ENCODE measurements around the gene FBXO17.
A peak's percentile ranks its signal among the peaks of the same experiment; 100 is the strongest.
"Not testable (repeated sequence)": the region's sequence is repeated elsewhere in the genome, so short reads cannot be mapped to it uniquely, and the experiment has no call there.

The FBXO17 gene

DNA sequence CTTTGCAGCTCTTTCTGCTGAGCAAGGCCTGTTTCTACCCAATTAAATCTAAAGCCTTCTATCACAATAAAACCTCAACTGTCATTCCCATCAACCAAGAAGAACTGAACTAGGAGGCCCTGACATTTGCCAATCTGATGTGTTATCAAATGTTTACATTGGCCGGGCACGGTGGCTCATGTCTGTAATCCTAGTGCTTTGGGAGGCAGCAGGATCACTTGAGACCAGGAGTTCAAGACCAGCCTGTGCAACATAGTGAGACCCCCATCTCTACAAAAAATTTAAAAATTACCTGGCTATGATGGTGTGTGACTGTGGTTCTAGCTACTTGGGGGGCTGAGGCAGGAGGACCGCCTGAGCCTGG is 2.8 kb upstream of the FBXO17 start:
- TF ChIP-seq, protein P1, sequence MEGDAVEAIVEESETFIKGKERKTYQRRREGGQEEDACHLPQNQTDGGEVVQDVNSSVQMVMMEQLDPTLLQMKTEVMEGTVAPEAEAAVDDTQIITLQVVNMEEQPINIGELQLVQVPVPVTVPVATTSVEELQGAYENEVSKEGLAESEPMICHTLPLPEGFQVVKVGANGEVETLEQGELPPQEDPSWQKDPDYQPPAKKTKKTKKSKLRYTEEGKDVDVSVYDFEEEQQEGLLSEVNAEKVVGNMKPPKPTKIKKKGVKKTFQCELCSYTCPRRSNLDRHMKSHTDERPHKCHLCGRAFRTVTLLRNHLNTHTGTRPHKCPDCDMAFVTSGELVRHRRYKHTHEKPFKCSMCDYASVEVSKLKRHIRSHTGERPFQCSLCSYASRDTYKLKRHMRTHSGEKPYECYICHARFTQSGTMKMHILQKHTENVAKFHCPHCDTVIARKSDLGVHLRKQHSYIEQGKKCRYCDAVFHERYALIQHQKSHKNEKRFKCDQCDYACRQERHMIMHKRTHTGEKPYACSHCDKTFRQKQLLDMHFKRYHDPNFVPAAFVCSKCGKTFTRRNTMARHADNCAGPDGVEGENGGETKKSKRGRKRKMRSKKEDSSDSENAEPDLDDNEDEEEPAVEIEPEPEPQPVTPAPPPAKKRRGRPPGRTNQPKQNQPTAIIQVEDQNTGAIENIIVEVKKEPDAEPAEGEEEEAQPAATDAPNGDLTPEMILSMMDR (IDR thresholded peaks at IDR 0.05; ENCODE audit: low read depth, low read length): no peak
- no peak overlapping the region for H3K4me3 ChIP-seq (ENCODE audit: low read depth, low read length)

DNA sequence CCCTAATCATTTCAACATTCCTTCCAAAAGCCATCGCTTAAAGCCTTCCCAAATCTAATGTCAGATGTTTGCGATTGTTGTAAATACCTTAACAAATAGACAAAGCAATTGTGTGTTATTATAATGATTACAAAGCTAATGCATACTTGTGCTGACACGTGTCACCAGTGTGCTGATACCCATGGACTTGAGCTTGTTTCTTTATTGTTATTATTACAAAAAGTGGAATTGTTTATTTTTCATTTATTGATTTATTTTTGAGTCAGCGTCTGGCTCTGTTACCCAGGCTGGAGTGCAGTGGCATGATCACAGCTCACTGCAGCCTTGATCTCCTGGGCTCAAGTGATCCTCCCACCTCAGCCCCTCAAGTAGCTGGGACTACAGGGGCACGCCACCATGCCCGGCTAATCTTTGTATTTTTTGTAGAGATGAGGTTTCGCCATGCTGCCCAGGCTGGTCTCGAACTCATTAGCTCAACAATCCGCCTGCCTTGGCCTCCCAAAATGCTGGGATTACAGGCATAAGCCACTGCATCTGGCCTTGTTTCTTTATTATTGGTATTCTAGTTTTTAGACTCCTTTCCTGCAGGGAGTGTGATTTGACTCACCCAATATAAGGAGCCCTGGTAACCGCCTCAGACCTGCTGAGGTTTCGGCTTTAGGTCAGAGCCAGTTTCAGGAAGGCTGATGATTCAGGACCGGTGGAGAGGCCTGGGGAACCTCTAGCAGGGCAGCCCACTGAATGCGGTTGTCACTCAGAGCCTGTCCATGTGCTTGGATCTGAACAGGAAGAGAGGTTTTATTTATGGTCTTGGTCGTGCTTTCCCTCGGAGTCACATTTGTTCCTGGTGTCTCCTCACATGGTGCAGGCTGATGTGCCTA is 2.1 kb upstream of the FBXO17 start:
- H3K4me3 ChIP-seq (ENCODE audit: low read depth, low read length): no peak overlapping the region
- TF ChIP-seq, protein P1 (IDR thresholded peaks at IDR 0.05; ENCODE audit: low read depth, low read length): no peak

DNA sequence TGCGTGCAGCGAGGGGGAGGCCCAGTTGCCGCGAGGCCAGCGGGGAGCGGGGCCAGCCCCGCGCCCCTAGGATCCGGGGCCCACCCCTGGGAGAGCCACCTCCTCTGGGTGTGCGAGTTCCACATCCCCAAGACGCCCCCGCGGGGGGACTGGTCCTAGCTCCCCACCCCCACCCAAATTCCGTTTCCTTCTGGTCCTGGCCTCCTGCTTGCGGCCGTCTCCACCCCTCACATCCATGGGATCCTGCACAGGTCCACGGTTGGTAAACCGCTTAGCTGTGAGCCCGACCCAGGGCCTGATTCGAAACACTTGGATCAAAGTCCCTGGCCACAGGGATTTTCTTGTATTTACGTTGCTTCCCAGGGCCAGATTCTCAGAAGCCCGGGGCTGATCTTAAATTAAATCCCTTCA is 324 bp upstream of the FBXO17 start:
- H3K4me3 ChIP-seq (ENCODE audit: low read depth, low read length): peak overlapping the region; percentile 72
- TF ChIP-seq, protein P1 (IDR thresholded peaks at IDR 0.05; ENCODE audit: low read depth, low read length): no peak

DNA sequence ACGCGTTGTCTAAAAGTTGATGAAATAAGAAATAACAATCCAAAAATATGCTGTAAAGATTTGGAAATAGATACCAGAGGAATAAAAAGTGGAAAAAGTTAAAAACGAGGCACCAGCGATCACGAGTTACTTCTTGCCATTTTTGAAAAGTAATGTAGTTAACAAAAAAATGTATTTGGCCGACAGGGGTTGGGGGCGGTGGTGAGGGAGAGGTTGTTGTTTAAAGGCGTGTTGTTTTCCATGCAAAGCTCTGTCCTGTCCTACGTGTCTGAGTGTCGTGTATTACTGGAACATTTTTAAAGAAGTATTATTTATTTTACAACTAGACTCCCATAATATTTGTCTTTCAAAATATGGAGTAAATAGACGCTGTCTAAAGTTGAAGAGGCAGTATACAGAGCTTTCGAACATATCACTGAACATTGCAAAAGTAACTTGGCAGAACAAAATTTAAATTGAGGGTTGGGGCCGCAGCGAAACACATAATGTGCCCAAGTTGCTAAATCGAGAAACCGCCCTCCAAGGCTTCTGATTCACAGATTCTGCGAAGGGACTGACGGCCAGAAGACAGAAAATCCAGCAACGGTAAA is 823 bp downstream of the FBXO17 start:
- H3K4me3 ChIP-seq (ENCODE audit: low read depth, low read length): peak overlapping the region; percentile 72
- TF ChIP-seq, protein P1 (IDR thresholded peaks at IDR 0.05; ENCODE audit: low read depth, low read length): no peak

DNA sequence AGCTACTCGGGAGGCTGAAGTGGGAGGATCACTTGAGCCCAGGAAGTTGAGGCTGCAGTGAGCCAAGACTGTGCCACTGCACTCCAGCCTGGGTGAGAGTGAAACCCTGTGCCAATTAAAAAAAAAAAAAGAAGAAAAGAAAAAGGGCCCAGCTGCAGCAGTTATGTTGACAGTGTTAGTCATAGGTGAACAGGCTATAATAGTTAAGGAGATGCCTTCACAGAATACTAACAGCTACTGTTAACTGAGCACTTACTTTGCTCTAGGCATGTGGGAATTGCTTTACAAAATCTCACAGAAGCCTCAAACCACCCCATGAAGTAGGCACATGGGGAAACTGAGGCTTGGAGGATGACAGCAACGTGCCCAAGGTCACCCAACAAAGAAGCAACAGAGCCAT is 3.9 kb downstream of the FBXO17 start:
- no peak overlapping the region for H3K4me3 ChIP-seq (ENCODE audit: low read depth, low read length)
- TF ChIP-seq, protein P1 (IDR thresholded peaks at IDR 0.05; ENCODE audit: low read depth, low read length): no peak

DNA sequence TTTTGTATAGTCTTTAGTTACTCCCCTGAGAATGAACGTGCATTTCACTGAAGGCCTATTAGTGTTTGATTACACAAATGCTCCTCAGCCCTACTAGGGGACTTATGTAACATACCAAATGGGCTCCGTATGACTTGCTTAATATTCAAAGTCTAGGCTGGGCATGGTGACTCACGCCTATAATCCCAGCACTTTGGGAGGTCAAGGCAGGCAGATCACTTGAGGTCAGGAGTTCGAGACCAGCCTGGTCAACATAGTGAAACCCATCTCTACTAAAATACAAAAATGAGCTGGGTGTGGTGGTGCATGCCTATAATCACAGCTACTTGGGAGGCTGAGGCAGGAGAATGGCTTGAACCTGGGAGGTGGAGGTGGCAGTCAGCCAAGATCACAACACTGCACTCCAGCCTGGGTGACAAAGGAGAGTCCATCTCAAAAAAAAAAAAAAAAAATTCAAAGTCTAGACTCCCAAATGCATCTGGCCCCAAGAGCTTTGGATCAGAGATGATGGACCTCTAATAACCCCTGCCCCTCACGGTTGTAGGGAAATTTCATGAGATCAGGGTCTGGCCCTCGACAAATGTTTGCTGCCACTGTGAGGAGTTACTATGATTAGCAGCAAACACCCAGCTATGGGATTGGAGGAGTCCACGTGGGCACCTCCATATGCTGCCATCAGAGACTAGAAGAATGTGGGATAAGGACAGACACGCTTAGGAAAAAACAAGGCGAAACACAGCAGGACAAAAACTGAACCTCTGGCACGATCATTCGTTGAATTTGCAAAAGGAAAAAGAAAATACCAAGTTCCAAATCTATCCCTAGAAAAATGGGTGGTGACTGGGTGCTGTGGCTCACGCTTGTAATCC is 4.6 kb downstream of the FBXO17 start:
- H3K4me3 ChIP-seq (ENCODE audit: low read depth, low read length): no peak overlapping the region
- TF ChIP-seq, protein P1 (IDR thresholded peaks at IDR 0.05; ENCODE audit: low read depth, low read length): no peak

DNA sequence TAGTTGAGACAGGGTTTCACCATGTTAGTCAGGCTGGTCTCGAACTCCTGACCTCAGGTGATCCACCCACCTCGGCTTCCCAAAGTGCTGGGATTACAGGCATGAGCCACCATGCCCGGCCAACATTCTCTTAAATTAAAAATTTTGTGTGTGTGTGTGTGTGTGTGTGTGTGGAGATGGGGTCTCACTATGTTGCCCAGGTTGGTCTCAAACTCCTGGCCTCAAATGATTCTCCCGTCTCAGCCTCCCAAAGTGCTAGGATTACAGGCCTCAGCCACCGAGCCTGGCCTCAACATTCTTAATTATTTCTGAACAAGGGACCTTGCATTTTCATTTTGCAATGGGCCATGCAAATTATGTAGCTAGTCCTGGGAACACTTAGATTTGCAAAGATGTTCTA is 9.4 kb downstream of the FBXO17 start:
- H3K4me3 ChIP-seq (ENCODE audit: low read depth, low read length): not testable (repeated sequence)
